GM18907 (cell line): Measurements from ENCODE around the gene PCSK6.

Source experiments
- ATAC-seq: cut with Tn5 transposase; IDR thresholded peaks from one replicate; pipeline ENCODE4 v1.9.1; 2021; ENCODE audit warnings: mild to moderate bottlenecking, moderate library complexity; ENCODE audit not compliant: unreplicated experiment

The PCSK6 gene

DNA sequence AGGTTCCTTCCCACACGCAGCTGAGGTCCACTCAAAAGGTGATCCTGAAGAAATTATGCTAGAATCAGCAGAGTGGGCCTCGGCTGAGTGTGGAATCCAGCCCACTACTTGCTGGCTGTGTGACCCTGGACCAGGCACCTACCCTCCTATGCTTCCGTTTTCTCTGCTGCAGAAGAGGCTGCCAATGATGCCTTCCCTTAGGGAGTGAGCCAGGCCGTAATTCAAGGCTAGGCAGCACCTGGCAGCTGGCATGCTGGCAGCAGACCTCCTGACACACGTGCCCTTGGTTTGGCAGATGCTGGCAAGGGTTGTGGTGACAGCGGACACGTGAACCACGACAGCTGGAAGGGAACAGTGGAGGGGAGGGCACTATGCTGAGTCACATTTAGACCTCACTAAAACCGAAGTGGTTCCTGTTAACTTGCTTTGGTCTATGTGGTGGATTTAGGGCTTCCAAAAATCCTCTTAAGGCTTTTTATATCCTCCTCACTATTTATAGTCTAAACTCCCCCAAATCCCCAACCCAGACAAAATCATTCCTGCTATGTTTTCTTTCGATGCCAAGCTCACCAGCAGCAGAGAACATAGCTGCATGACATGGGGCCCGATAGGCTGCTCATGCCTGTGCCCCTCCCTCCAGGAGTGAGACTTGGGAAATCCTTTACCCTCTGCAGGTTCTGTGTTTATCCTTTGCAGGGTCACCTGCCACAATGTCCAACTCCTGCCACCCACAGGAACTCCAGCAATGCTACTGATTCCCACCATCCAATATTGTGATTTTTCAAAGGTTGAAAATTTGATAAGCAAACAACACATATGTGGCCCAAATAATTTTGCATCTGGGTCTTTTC, 10.6 kb upstream of the PCSK6 start:
- ATAC-seq = peak; percentile 77

DNA sequence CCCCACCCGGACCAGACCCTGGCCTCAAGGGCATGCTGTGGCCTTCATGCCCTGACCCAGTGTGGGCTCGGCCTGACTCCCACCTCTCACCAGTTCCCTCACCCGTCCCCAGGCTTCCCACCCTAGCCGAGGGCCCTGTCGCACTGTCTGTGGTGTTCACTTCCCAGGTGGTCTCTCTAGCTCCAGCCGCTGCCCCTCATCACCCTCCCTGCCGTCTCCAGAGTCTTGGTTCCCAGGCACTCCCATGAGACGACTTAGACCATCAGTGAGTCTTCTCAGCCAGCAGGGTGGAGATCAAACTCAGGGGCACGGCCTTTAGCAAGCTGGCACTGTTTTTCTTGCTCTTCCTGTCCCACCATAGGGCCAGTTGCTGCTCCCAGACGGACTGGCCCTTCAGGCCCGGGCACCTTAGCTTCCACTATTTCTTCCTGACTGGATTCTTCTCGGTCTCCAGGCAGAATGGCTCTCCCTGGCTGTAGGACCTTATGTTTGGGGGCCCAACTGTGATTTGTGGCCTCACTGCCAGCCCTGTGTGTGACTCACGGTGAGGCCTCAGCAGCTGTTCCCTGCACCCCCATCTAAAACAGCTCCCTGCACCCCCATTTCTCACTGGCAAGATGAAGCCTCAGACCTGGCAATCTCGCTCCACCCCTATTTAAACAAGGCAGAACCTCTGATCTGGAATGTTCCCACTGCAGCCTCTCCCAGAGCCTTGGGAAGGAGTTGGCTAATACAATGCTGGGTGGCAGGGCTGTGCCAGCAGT, 9.4 kb upstream of the PCSK6 start:
- no peak for ATAC-seq

GRCh38 chr15:101498076-101498716, 8.7 kb upstream of the PCSK6 start:
- no peak for ATAC-seq

GRCh38 chr15:101497484-101498034, 8.1 kb upstream of the PCSK6 start:
- ATAC-seq = no peak

- ATAC-seq = no peak
Measured at GRCh38 chr15:101497017-101497416, 7.5 kb upstream of the PCSK6 start.

DNA sequence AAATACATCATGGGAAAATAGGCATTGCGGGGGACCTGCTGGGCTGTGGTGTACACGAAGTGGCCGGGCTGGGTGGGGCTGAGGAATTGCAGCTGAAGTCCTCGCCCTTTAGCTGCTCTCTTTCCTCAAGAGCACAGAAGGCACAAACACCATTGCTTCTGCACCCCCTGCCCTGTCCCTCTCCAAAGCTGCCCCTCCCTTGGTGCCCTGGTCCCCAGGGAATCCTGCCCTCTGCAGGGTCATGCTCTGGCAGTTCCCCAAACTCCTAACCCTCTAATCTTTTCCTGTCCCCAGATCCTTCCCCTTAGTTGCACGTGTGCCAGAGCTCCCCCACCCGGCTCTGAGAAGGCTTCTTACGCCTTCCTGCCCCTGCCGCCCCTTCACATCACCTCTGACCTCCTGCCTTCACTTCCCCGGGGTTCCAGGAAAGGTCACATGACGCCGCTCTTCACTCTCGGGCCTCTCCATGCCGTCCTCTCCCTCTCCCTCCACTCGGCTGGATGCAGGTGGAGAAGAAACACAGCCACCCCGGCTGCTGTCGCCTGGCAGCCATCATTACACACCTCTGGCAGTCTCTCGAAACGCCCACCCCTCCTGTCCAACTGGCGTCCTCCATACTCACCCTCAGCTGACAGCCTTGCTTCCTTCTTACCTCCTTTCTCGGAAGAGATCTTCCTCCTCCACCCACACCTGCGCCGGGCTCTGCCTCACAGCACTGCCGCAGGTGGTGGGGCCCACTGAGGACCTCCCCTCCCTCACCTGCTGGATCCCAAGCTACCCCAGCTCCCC, 6.9 kb upstream of the PCSK6 start:
- ATAC-seq = no peak

GRCh38 chr15:101495334-101496197, 6.1 kb upstream of the PCSK6 start:
- no peak for ATAC-seq

GRCh38 chr15:101494251-101494796, 4.8 kb upstream of the PCSK6 start:
- no peak for ATAC-seq

DNA sequence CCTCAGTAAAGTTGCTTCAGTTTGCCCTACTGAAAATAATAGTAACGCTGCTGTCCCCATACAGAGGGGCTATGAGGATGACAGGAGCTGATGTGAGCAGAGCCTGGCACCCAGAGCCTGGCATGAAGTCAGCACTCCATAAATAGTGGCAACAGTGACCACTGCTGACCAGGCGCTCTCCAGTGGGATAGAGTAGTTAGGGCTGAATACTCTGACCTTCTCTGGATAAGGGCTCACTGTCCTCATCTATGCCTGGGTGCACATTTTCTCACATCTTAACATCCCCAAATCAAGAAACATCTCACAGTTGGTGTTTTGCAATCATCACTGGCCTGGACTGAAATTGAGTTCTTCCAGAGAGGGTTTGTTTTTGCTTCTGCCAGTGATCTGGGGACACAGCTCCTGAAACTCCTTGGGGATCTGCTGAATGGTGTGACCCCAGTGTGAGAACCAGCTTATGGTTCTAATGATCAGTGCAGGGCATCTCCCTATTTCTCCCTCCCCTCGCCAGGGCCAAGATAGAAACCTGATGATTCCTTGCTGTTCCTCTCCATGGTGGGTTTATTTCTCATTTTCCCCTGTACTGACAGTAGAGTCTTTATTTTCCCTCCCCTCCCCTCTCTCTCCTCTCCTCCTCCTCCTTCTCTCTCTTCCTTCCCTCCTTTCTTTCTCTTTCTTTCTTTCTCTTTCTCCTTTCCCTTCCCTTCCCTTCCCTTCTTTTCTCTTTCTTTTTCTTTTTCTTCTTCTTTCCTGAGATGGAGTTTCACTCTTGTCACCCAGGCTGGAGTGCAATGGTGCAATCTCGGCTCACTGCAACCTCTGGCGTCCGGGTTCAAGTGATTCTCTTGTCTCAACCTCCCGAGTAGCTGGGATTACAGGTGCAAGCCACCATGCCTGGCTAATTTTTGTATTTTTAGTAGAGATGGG, 3.5 kb upstream of the PCSK6 start:
- no peak for ATAC-seq

GRCh38 chr15:101491734-101492640, 2.5 kb upstream of the PCSK6 start:
- ATAC-seq = no peak

DNA sequence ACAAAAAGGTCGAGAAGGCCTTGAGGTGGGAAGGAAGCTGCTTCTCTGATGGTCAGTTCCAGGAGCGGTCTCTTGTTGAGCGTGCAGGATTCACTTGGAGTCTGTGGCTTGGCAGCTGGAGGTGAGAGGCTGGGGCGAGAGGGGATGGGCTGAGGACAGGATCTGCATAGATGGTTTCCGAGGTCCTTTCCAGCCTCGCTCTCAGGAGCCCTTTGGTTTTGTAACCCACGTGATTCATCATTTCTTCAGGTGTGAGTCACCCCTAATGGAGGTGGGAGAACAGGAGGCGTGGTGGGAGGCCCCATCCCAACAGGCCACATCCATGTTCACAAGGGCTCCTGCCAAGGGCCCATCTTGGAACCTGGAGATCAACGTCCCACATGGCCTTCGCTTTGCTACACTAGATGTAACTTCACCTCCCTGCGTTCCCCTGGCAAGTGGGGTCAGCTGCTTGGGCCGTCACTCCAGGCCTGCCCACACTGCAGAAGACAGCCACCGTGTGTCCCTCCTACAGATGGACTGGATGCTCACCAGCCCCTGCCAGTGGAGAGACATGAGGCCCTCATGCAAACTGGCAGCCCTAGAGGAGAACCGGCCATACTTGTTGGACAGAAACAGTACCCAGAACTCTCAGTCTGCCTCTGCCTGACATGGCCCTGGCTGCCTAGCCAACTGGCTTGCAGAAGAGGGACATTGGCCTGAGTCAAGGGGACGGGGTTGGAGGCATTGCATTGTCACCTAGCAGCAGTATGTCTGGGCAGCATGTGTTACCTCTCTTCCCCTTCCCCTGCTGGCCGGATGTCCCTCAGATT, 1.6 kb upstream of the PCSK6 start:
- ATAC-seq = no peak

GRCh38 chr15:101490408-101490891, 943 bp upstream of the PCSK6 start:
- ATAC-seq = no peak

DNA sequence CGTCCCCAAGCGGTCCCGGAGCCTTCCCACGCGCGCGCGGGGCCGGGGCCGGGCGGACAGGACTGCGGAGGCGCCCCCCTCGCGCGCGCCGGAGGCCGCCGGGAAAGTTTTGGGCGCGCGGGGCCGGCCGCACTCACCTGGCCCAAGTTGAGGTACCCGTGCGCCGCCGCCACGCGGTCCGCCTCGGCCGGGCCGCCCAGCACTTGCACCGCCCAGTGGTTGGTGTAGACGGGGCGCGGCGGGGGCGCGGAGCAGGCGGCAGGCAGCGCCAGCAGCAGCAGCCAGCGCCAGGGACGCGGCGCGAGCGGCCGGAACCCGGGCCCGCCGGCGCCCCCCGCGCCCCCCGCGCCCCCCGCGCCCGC, 289 bp downstream of the PCSK6 start:
- ATAC-seq = no peak

- no peak for ATAC-seq
Measured at GRCh38 chr15:101488300-101489164, 975 bp downstream of the PCSK6 start.

DNA sequence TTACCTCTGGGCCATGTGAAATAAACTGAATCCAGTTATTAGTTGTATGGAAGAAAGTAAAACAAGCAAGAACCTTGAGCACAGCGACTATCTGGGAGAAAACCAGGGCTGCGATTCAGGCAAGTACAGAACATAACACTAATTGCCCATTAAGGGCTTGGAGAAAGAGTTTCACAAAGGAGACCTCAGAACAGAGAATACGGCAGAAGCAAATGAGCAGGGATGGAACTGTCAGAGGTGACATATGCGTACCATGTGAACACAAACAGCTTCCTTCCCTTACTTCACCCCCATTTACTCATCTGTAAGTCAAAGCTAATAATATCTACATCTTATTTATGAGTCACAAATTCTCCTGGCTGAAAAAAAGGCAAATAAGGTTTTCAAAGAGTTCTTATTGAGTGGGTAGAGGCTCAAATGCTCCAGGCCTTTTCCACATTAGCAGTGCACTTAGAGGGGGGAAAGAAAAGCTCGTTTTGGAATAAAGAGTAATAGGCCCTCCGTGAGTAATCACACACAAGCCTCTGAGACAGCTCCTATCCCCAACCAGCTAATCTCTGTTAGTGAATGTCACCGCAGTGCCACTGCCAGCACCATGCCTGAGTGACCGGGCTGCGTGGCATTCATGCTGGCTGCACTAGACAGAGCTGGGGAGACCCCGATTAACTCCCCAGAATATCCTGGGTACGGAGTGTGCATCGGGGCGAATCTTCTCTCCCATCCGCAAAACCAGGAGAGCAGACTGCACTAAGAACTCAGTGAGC, 2.6 kb downstream of the PCSK6 start:
- ATAC-seq = no peak
